Right renal pelvis (tissue), 4 donors: ENCODE measurements around the gene CNPY1. TPM values are rescaled to one million over a fixed set of nuclear protein-coding genes. Genes with fewer than 3 reads are reported as not detected.
"Not testable (repeated sequence)": the region's sequence is repeated elsewhere in the genome, so short reads cannot be mapped to it uniquely, and the experiment has no call there.

Experiments
- DNase-seq, 4 donors: peaks; one replicate each; pipeline ENCODE4 v3.0.0-alpha.2; 2013; ENCODE audit warnings: low read depth in 4 of 4, low spot score in 3 of 4, missing footprints in 1 of 4
- polyA plus RNA-seq, 4 donors: library from polyadenylated mRNA; unstranded; fragments of 120-200 nt; gene quantifications; one replicate each; pipeline ENCODE4 v1.2.1, GENCODE V29; 2013; ENCODE audit not compliant: insufficient read length in 4 of 4

Gene CNPY1
- not detected for polyA plus RNA-seq

DNA sequence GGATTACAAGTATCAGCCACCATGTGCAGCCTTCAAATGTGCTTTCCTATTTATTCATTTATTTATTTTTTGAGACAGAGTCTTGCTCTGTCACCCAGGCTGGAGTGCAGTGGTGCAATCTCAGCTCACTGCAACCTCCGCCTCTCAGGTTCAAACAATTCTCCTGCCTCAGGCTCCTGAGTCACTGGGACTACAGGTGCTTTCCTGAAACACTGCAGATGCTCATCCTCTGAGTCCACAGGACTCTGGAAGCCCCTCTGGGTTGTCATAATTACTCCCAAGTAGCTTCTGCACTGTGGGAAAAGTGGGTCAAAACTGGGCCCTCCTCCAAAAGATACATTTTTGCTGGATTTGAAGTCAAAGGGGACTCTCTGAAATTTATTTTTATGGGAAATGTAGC, at the start of gene CNPY1:
TSS of gene CNPY1 (minus strand) at position 111 of the 400 bp plus-strand sequence. CDS start 630 bp downstream, outside the sequence.
- not testable (repeated sequence) for DNase-seq

DNA sequence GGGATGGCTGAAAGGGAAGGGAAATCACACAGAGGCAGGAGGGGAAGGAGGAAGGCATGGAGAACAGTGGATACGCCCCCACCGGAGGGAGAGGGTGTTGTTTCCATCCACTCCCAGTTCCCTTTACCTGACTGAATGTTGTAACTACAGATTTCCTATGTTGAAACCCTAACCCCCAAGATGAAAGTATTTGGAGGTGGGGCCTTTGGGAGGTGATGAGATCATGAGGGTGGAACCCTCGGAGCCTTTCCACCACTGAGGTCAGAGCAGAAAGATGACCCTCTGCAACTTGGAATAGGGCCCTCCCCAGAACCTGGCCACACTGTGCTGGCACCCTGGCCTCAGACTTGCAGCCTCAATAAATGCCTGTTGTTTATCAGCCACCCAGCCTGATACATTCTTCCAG, 48.6 kb upstream of the CNPY1 start:
- DNase-seq, result no peak

DNA sequence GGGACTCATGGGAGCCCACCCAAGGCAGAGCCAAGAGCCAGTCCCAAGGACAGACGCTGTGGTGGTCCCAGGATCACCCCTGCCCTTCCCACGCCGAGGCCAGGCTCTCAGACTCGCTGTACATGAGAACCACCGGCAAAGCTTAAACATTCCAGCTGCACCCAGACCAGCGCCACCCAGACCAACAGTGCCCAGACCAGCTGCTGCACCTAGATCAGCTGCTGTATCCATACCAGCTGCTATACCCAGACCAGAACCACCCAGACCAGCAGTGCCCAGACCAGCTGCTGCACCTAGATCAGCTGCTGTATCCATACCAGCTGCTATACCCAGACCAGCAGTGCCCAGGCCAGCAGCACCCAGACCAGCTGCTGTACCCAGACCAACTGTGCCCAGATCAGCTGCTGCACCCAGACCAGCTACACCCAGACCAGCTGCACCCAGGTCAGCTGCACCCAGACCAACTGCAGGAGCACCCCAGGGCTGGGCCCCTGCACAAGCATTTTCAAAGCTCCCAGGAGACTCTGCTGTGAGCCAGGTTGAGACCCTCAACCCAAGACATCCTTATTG, 47.9 kb upstream of the CNPY1 start:
- no peak for DNase-seq

DNA sequence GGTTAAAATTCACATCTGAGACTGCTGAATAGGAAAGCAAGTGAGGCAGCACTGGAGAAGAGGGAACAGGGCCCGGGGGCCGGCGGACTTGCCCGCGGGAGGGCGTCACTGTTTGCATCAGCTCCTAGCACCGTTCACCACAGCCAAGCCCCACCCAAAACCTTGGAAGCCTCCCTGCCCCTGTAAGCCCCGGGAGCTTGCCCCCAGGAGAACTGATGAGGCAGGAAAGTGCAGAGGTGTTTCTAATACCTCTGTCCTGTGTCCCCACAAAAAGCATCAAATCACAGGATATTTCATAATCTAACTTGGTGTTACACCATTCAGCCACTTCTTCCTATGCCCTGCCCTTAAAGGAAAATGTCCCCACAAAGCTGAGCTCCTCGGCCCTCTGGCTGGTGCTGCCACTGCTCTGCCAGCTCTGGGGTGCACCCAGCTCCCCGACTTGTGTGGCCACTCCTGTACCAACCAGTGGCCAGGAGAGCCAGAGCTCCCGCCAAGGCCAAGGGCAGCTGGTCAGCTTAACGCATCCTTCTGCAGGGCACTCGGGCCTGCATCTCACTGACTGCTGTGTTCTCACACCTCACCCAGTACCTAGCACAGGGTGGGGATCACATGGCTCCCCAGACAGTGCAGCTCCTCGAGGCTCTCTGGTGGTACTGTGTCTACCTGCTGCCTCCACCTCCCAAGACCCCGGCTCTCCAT, 47.3 kb upstream of the CNPY1 start:
- no peak for DNase-seq

DNA sequence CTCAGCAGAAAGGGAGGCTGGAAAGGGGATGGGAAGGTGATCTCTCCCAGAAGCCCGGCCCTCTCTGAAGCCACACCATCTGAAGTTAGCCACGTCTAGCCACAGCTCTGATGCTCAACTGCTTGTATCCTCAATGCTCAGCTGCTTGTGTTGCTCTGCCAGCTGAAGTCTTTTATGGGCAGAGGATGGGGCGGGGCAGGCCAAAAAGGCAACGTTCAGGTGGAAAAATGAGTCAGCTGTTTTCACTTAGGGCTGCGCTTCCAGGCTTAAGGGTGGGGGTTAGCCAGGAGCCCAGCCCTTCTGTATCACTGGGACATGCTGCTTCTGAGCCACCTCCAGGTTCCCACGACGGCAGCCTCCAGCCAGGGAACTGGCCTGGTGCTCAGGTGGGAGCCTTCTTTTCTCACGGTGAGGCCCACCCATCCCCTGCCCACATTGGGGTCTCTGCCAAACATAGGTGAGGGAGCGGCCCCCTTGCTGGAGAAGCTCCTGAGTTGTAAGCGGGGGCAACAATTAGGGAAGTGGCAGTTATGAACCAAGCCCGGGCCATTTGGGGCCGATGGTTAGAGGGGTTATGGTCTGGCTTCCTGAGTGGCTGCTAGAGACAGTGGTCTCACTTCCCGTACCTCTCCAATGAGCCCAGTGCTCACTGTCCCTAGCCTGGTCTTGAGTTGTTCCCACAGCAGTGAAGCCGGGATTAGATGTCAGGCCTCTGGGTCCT, 44.9 kb upstream of the CNPY1 start:
- no peak for DNase-seq

DNA sequence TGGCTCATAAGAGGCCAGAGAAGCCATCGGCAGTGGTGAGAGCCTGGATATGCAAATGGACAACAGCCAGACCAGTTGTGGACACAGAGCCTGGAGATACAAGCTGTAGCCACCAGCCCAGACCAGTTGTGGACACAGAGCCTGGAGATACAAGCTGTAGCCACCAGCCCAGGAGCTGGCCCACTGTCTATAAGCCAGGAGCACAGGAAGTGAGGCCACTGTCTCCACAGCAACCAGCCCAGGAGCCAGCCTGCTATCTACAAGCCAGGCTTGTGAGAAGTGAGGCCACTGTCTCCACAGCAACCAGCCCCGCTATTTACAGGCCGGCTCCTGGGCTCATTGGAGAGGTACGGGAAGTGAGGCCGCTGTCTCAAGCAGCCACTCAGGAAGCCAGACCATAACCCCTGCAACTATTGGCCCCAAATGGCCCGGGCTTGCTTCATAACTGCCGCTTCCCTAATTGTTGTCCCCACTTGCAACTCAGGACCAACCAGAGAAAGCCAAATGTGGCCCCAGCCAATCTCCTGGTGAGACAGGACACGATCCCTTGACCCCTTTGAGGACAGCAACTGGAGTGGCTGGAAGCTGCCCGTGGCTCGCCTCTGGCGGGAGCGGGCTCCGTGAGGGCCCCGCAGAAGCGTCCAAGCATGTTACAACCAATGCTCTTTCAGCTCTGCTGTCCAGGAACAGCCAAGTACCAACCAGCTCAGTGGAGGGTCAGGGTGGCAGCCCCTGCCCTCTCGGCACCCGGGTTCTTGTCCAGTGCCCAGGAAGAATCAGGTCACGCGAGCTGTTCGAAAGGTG, 44.1 kb upstream of the CNPY1 start:
- DNase-seq, result no peak

DNA sequence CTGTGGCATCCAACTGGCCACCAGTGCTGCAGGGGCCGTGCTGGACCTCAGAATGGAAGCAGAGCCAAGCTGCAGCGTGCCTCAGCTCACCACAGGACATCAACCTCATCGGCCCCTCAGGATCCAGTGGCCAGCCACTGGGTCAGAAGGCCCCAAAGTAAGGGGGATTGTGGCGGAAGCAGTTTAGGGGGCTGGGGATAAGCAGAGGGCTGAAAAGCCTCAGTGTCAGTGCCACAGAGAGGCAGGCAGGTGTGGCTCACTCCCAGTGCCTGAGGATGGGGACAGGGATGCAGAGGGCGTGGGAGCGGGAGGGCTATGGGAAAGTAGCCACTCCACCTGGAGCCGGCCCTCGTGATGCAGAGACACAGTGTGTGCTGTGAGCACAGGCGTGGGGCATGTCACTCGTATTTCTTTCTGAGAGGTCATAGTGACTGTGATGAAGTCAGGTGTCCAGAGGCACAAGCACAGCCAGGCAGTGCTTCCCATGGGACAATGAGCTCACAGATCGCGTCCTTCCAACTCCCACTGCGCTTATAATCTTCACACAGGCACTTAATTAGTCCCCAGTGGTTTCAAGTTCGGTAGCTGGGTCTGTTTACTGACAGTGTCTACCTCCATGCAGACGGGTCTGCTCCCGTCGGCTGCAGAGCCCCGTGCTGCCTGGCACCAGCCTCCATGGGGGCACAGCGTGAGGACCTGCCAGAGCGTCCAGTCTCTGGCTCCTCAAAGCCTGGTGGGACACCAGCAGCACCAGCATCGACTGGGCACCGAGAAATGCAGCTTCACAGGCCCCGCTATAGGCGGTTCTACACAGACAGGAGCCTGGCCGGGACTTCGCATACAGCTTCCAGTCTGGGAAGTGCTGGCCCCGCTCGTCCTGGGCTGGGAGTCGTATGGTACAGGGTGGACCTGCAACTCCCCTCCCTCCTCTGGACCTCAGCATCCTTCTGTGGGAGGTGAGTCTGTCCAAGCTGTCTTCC, 42.9 kb upstream of the CNPY1 start:
- no peak for DNase-seq

DNA sequence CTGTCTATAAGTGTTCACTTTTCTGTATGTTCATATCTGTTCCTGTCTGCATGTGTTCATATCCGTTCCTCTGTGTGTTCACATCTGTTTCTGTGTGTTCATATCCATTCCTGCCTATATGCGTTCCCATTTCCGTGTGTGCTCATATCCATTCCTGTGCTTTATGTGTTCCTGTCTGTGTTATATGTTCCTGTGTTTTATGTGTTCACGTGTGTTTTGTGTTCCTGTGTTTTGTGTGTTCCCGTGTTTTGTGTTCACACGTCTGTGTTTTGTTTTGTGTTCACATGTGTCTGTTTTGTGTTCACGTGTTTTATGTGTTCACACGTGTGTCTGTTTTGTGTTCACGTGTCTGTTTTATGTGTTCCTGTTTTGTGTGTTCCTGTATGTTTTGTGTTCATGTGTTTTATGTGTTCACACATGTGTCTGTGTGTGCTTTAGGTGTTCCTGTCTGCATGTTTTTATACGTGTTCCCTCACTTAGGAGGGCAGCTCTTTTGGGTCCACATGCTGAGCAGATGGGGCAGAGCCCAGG, 42.2 kb upstream of the CNPY1 start:
- DNase-seq, result no peak

DNA sequence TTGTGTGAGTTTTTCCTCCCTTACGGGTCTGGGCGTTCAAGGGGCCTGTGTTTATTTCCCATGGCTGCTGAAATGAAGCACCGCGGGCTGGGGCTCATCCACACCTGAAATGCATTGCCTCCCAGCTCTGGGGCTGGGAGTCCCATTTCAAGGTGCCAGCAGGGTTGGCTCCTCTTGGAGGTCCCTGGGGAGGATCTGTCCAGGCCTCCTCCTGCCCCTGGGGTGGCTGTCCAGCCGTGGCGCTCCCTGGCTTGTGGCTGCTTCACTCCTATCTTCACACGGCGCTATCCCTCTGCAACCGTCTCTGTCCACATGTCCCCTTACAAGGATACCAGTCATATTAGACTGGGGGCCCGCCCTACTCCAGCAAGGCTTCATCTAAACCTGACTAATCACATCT, 41.1 kb upstream of the CNPY1 start:
- DNase-seq, result no peak

DNA sequence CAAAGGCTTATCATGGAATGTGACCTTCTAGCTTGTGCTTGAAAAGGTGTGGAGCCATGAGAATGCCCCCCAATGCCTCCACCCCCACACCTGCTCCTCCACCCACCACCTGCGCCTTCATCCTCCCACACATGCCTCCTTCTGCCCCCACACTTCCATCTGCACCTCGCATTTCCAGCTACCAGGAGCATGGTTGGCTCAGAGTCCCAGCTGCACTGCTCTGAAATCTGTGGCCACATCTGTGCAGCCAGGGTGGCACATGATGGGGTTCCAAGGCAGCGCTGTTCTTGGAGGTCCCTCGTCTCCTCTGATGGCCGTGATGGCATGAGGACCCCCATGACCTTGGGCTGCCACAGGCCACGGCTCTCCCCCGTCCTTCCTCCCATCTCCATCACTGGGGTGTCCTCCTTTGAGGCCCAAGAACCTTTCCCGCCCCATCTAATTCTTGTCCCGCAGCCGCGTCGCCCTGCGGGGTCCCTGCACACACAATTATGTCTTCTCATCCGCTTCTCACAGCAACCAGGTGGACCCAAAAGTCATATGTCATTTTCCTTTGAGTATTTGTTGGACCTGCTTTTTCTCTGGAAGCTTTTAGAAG, 40.6 kb upstream of the CNPY1 start:
- DNase-seq, result no peak

DNA sequence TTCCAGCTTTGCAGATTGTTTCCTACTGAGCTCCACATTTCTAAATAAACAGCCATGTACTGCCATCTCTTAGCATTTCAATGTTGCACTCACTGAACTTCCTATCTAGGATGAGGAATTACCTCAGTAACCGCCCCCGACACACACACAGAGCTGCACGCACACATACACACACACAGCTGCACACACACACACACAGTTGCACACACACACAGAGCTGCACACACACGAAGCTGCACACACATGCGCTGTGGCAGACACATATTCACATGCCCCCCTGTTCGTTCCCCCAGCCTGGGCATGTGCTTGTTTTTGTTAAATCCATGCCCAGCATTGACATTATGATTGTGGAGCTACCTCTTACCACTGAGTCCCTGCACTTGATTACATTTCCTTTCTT, 39.6 kb upstream of the CNPY1 start:
- DNase-seq, result no peak

DNA sequence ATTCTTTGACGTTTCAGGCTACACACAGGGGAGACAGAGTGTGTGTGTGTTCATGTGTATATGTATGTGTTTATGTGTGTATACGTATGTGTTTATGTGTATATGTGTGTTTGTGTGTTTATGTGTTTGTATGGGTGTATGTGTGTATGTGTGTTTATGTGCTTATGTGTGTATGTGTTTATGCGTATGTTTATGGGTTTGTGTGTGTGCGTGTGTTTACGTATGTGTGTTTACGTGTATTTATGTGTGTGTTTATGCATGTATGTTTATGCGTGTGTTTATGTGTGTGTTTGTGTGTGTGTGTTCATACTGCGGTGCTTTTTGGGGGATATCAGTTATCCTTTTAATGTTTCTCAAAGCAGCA, 39.2 kb upstream of the CNPY1 start:
- no peak for DNase-seq

DNA sequence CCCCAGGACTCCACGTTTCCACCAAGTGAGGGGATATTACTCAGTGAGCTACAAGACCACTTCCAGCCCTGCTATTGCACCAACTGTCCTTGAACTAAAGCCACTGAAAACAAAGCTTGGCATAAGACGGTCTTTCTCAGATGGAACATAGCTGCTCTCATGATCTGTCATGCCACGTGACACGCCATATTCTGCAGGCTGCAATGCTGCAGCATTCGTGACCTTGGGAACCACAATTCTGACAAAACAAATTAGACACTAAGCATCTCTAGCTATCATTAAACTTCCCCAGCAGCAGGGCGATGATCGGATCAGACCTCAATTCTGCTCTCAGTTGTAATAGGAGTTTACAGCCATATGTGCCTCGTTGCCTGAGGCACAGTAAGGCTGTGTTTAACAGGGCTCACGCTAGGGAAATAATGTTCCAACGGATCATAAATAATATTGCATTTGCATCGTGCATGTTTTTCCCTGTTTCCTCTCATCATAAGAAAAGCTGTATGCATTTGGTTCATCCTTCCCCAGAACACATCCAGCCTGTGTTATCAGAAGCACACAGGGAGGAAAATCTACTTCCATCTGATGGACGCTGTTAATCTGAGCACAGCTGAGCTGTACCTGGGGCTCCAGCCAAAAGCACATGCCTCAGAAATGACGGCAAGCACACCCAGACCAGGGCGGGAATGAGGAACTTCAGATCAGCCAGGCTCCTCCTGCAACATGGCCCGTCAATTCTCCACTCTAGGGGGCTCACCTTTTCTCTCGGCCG, 38.6 kb upstream of the CNPY1 start:
- no peak for DNase-seq

DNA sequence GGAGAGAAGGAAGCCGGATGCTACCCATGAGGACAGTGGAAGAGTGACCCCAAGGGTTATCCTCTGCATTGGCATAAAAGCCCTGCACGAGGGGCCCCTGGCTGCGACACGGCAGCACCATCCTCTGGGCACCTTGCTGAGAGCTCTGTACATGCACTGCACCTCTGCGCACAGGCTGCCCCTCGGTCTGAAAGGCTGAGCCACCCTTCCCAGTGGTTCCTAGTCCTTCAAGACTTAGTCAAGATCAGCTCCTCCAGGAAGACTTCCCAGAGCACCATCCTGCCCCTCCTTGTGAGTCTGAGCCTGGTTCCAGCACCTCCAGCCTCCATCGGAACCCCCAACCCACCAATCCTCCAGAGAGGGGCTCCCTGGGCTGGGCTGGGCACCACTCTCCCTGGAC, 37.9 kb upstream of the CNPY1 start:
- DNase-seq, result no peak

DNA sequence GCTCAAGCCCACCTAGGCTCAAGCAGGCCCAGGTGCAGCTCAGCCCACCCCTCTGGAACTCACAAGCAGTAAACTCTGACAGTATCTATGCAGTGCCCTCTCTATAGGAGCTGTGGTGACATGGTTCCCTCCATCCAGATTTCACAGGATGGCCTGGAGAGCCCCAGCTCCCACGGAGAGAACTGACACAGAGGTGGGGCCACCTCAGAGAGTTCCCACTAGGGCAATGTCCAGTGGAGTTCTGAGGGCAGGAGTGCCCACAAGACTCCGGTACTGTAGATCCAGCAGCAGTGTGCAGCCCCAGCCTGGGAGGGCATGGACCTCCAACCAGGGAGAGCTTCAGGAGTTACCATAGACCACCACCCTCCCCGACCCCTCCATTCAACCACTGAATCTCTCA, 37.3 kb upstream of the CNPY1 start:
- DNase-seq, result no peak

DNA sequence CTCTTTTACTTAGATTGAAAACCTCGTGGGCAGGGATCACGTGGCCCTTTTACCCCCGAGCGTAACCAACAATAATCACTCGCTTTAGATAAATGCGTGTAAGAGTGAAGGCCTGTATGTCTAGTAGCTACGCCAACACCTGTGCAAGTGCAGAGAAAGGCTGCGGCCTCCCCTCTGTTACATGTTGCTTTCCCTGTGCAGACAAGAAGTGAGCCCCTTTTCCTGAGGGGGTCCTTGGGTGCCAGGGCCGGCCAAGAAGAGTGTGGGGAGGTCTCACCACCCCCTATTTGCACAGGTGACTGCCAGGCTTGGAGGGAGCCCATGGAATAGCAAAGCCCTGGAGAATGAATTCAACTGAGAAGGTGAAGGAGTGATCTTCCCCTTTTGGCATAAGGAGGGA, 35.6 kb upstream of the CNPY1 start:
- no peak for DNase-seq

DNA sequence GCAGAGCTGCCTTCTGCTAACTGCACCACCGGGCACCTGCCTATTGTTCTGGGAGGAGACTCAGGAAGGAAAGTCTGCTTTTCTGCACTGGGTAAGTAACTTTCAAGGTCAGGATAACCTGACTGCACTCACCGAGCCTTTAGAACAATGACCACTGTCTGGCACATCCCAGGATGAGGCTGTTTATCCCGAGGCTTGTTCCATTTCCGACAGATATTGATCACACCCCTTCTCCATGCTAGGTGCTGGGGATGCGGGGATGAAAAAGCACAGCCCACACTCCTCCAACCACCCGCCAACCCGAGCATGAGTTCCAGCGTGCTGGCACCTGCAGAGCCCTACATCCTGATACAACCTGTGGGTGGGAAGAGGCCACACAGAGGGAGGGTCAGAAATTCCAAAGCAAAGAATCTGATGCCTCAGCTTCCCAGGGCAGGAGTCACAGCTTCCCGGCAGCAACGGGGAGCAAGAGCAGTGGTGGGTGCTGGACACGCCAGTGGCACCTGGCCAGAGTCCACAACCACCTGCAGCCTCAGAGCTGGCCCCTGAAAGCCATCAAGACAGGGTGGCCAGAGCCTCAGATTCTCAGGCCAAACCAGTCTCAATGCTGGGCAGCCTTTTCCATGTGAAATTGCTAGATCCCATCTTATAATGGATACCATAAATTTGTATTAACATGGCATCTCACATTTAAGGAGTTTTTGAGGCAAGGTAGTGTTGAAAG, 34.9 kb upstream of the CNPY1 start:
- no peak for DNase-seq

DNA sequence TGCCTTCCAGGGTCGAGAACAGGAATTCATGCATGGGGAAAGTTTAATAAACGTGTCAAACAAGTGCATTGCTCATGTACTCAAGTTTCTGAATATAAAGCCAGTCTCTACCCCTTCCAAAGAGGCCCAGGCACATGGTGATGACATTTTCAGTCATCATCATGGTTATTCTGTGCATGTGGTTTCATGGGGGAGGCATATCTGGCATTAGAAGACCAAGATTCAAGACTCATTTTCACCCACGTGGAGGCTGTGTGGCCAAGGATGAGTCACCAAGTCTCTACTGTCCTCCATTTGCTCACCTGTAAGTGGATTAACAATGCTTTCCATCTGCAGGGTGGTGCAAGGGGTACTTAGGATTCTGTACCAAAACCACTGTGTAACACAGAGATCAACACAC, 34.0 kb upstream of the CNPY1 start:
- no peak for DNase-seq
